Vagina (tissue), 2 donors: Measurements from ENCODE around the gene DEFB119.

ENCODE experiments used
- POLR2A ChIP-seq, 2 donors: fragments of 450-650 bp; IDR thresholded peaks; one replicate each; pipeline ENCODE4 v1.6.1; 2017; ENCODE audit warnings: antibody characterized with exemption in 2 of 2, mild to moderate bottlenecking in 2 of 2, moderate library complexity in 2 of 2
- TF ChIP-seq, protein P1 (sequence below), 3 experiments: fragments of 450-650 bp in 2 of 3; fragments of 200-600 bp in 1 of 3; sonication (generic) in 1 of 3; IDR thresholded peaks; one replicate each; pipeline ENCODE4 v1.5.1; 2017 to 2019; ENCODE audit warnings: antibody characterized with exemption in 3 of 3, mild to moderate bottlenecking in 2 of 3, moderate library complexity in 2 of 3

GRCh38 chr20:31341470-31341869 lies 48.9 kb downstream of the DEFB119 start:
- TF ChIP-seq, protein P1, sequence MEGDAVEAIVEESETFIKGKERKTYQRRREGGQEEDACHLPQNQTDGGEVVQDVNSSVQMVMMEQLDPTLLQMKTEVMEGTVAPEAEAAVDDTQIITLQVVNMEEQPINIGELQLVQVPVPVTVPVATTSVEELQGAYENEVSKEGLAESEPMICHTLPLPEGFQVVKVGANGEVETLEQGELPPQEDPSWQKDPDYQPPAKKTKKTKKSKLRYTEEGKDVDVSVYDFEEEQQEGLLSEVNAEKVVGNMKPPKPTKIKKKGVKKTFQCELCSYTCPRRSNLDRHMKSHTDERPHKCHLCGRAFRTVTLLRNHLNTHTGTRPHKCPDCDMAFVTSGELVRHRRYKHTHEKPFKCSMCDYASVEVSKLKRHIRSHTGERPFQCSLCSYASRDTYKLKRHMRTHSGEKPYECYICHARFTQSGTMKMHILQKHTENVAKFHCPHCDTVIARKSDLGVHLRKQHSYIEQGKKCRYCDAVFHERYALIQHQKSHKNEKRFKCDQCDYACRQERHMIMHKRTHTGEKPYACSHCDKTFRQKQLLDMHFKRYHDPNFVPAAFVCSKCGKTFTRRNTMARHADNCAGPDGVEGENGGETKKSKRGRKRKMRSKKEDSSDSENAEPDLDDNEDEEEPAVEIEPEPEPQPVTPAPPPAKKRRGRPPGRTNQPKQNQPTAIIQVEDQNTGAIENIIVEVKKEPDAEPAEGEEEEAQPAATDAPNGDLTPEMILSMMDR (IDR thresholded peaks at IDR 0.05) = no peak
- TF ChIP-seq POLR2A (IDR thresholded peaks at IDR 0.05) = no peak
